CD4-positive, alpha-beta T cell treated with Interleukin-6 at 100 ng/mL for 8 hours (primary cell): Measurements from ENCODE around the gene MAD2L1BP.
"Not testable (repeated sequence)": the region's sequence is repeated elsewhere in the genome, so short reads cannot be mapped to it uniquely, and the experiment has no call there.

Source experiments
- DNase-seq: peaks from one replicate; pipeline ENCODE4 v3.0.0-alpha.2; 2020; ENCODE audit warnings: mixed read lengths, low spot score

Gene MAD2L1BP

GRCh38 chr6:43627008-43627825 is 8.4 kb upstream of the MAD2L1BP start:
- no peak for DNase-seq

GRCh38 chr6:43628393-43629103 is 7.1 kb upstream of the MAD2L1BP start:
- DNase-seq, result peak; percentile 48

GRCh38 chr6:43629104-43629504 is 6.5 kb upstream of the MAD2L1BP start, which contains the start of gene GTPBP2:
TSS of gene GTPBP2 (minus strand) at chr6:43629264. CDS start at chr6:43629162, 102 bp downstream.
- peak; percentile 95 for DNase-seq

- peak; percentile 92 for DNase-seq
Observed at GRCh38 chr6:43629505-43630300, 5.9 kb upstream of the MAD2L1BP start.

- DNase-seq, result no peak
Observed at GRCh38 chr6:43630980-43631619, 4.5 kb upstream of the MAD2L1BP start.

- DNase-seq, result not testable (repeated sequence)
Observed at GRCh38 chr6:43633002-43633401, 2.6 kb upstream of the MAD2L1BP start.

GRCh38 chr6:43634702-43635303 is 837 bp upstream of the MAD2L1BP start:
- DNase-seq, result no peak

- DNase-seq, result no peak
Observed at GRCh38 chr6:43636308-43636659, 644 bp downstream of the MAD2L1BP start.

- no peak for DNase-seq
Observed at GRCh38 chr6:43639984-43640800, 4.6 kb downstream of the MAD2L1BP start.

GRCh38 chr6:43644940-43645612 is 9.4 kb downstream of the MAD2L1BP start, which contains the start of gene RSPH9:
TSS of gene RSPH9 (plus strand) at chr6:43645036. CDS start at chr6:43645099, 63 bp downstream.
- peak; percentile 50 for DNase-seq

GRCh38 chr6:43645613-43645964 is 9.9 kb downstream of the MAD2L1BP start:
- no peak for DNase-seq

GRCh38 chr6:43647613-43648012 is 12.0 kb downstream of the MAD2L1BP start:
- DNase-seq, result no peak

- DNase-seq, result no peak
Observed at GRCh38 chr6:43648248-43648647, 12.6 kb downstream of the MAD2L1BP start.

GRCh38 chr6:43652822-43653221 is 17.2 kb downstream of the MAD2L1BP start:
- DNase-seq, result not testable (repeated sequence)

- no peak for DNase-seq
Observed at GRCh38 chr6:43657221-43657802, 21.7 kb downstream of the MAD2L1BP start.

GRCh38 chr6:43658161-43658560 is 22.5 kb downstream of the MAD2L1BP start:
- DNase-seq, result no peak

- DNase-seq, result not testable (repeated sequence)
Observed at GRCh38 chr6:43662948-43663347, 27.3 kb downstream of the MAD2L1BP start.

- DNase-seq, result no peak
Observed at GRCh38 chr6:43665376-43665775, 29.7 kb downstream of the MAD2L1BP start.

- DNase-seq, result no peak
Observed at GRCh38 chr6:43666196-43666920, 30.7 kb downstream of the MAD2L1BP start.
